Measurements from ENCODE around the gene HEXD. TPM values are rescaled to one million over a fixed set of nuclear protein-coding genes. Genes with fewer than 3 reads are reported as not detected.

Gene HEXD
- total and polyA plus RNA-seq, 2 of the 8 experiments (the other 6 are each of a cell fraction or from before 2014, with no cell fraction given) = 20.6 to 21.8 TPM

DNA sequence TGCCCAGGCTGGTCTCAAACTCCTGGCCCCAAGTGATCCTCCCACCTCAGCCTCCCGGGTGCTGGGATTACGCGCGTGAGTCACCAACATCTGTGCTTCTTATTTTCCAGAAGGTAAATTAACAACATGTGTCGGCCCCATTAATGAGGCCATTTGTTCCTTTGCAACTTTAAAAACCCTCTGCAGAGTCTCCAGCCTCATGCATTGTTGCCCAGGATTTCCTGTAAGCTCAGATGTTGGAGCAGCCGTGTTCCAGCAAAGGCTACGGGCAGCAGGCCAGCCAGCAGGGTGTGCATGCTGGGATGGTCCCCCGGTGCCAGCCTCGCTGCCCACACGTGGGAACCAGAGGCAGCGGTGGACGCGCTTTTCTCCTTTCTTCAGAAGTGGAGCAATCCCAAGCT is 19.1 kb upstream of the HEXD start:
- H2BK15ac ChIP-seq (ENCODE audit: low read length) = no peak overlapping the region
- H3K4me3 ChIP-seq (ENCODE audit: extremely low read depth in 1 of 4, insufficient read depth in 2 of 4, low read depth in 3 of 4, low read length in 4 of 4) = no peak overlapping the region
- no peak overlapping the region for H3K4me2 ChIP-seq (ENCODE audit: insufficient read depth in 1 of 2, low read depth in 2 of 2, low read length in 2 of 2)
- no peak overlapping the region for H2BK120ac ChIP-seq (replicated peaks; ENCODE audit: low read depth, low read length)
- no peak overlapping the region for H3K4ac ChIP-seq (replicated peaks; ENCODE audit: insufficient read length, low read depth, low read length)
- no peaks in the 10 kb centered on the region for H3K9me3 ChIP-seq (ENCODE audit: insufficient read depth in 2 of 2, low read depth in 1 of 2, low read length in 1 of 2)
- H4K5ac ChIP-seq (ENCODE audit: insufficient read length, low read depth, low read length) = no peak overlapping the region
- no peak overlapping the region for H2AK5ac ChIP-seq (ENCODE audit: low read depth, low read length)
- peaks cover 0 to 5% (median 2%) of the 10 kb centered on the region in 4 experiments; a peak in 2 of 8 replicates for H3K36me3 ChIP-seq (ENCODE audit: control insufficient read depth in 2 of 4, insufficient read depth in 4 of 4, low read length in 3 of 4)
- H3K23ac ChIP-seq (ENCODE audit: insufficient read length) = no peak overlapping the region
- ChIA-PET CTCF (ENCODE audit: partially characterized antibody) (interaction anchor here (0.8 to 1.9 kb wide), 6 partner anchors 11 to 49 kb away, joined by 3 to 7 read pairs (median 4); no protein-coding TSS in a partner anchor), POLR2A (ENCODE audit: partially characterized antibody) (interaction anchor here (0.9 to 1.4 kb wide), 3 partner anchors 10 to 91 kb away, joined by 3 to 4 read pairs (median 3); no protein-coding TSS in a partner anchor)
- H3K79me2 ChIP-seq (ENCODE audit: control insufficient read depth in 1 of 2, insufficient read depth in 2 of 2, low read length in 2 of 2) = no peaks in the 10 kb centered on the region
- H3K56ac ChIP-seq (replicated peaks; ENCODE audit: insufficient read length, low read depth, low read length) = no peak overlapping the region
- no peaks in the 10 kb centered on the region for H3K23me2 ChIP-seq (ENCODE audit: low read depth, low read length)
- H3K4me1 ChIP-seq (replicated peaks in 1 of 4; ENCODE audit: control insufficient read depth in 3 of 4, insufficient read depth in 4 of 4, low read length in 3 of 4) = no peaks in the 10 kb centered on the region
- H2BK12ac ChIP-seq (ENCODE audit: low read depth, low read length) = no peak overlapping the region
- H3K79me1 ChIP-seq (ENCODE audit: low read depth, low read length) = no peaks in the 10 kb centered on the region
- no peak overlapping the region for H3K27ac ChIP-seq (ENCODE audit: low read depth, low read length)
- H2AFZ ChIP-seq (ENCODE audit: low read length) = no peak overlapping the region
- no peak overlapping the region for H4K8ac ChIP-seq (ENCODE audit: extremely low read depth, insufficient read depth, low read length)
- no peak overlapping the region for H2BK20ac ChIP-seq (ENCODE audit: low read length)
- no peak overlapping the region for H3K9ac ChIP-seq (replicated peaks in 1 of 4; ENCODE audit: extremely low read depth in 1 of 4, low read depth in 3 of 4, low read length in 3 of 4)
- H2BK5ac ChIP-seq (ENCODE audit: low read depth, low read length) = no peak overlapping the region
- H3K14ac ChIP-seq (ENCODE audit: insufficient read length) = no peak overlapping the region
- peaks cover 0 to 4% of the 10 kb centered on the region in 2 experiments for H4K20me1 ChIP-seq (replicated peaks in 1 of 2; ENCODE audit: control insufficient read depth in 1 of 2, insufficient read depth in 2 of 2, low read length in 2 of 2)
- H3K18ac ChIP-seq (ENCODE audit: extremely low read depth, low read length) = no peak overlapping the region
- WGBS, 2 experiments (ENCODE audit: extremely low coverage in 1 of 2, insufficient coverage in 1 of 2, insufficient read length in 1 of 2, insufficient replicate concordance in 2 of 2, low coverage in 1 of 2, low lambda C conversion rate in 2 of 2, missing lambda C conversion rate in 1 of 2) = 90% methylated on average over 13 of the region's 13 CpGs; no CpG with 5 or more reads in 1 of the 2 experiments
- FAIRE-seq (no peak), DNase-seq (ENCODE audit: low read depth in 1 of 2, low spot score in 2 of 2) (no peak)
- no peak overlapping the region for H4K91ac ChIP-seq (replicated peaks; ENCODE audit: insufficient read length, low read length)
- no peaks in the 10 kb centered on the region for H3K27me3 ChIP-seq (replicated peaks in 1 of 4; ENCODE audit: control insufficient read depth in 3 of 4, extremely low read depth in 1 of 4, insufficient read depth in 3 of 4, low read length in 3 of 4)
- TF ChIP-seq CHD2 (IDR thresholded peaks at IDR 0.05; ENCODE audit: low read length) (no peak), CHD1 (IDR thresholded peaks at IDR 0.05; ENCODE audit: low read depth, low read length) (no peak), SRF (IDR thresholded peaks at IDR 0.05; ENCODE audit: low read depth, low read length) (no peak), CTBP2 (IDR thresholded peaks at IDR 0.05; ENCODE audit: borderline replicate concordance, insufficient read depth, insufficient read length, low read length) (no peak), KDM4A (IDR thresholded peaks at IDR 0.05; ENCODE audit: low read depth, low read length, severe bottlenecking) (no peak), POU5F1 (IDR thresholded peaks at IDR 0.05; ENCODE audit: low read depth, low read length) (no peak), TBP (IDR thresholded peaks at IDR 0.05; ENCODE audit: low read depth, low read length) (no peak), NANOG (IDR thresholded peaks at IDR 0.05; ENCODE audit: insufficient read depth, low read depth, low read length, poor library complexity, severe bottlenecking) (no peak), RFX5 (IDR thresholded peaks at IDR 0.05; ENCODE audit: borderline replicate concordance, low read depth, low read length) (no peak), CBX8 (IDR thresholded peaks at IDR 0.05; ENCODE audit: borderline replicate concordance, low read depth, low read length) (no peak)
- TF ChIP-seq, protein P1, sequence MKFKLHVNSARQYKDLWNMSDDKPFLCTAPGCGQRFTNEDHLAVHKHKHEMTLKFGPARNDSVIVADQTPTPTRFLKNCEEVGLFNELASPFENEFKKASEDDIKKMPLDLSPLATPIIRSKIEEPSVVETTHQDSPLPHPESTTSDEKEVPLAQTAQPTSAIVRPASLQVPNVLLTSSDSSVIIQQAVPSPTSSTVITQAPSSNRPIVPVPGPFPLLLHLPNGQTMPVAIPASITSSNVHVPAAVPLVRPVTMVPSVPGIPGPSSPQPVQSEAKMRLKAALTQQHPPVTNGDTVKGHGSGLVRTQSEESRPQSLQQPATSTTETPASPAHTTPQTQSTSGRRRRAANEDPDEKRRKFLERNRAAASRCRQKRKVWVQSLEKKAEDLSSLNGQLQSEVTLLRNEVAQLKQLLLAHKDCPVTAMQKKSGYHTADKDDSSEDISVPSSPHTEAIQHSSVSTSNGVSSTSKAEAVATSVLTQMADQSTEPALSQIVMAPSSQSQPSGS (IDR thresholded peaks at IDR 0.05; ENCODE audit: low read length) = no peak
